ENCODE measurements around the gene ZSCAN20. TPM values are rescaled to one million over a fixed set of nuclear protein-coding genes. Genes with fewer than 3 reads are reported as not detected.

Gene ZSCAN20
- total RNA-seq, 1 experiment from 2014 or later: 5.8 TPM

DNA sequence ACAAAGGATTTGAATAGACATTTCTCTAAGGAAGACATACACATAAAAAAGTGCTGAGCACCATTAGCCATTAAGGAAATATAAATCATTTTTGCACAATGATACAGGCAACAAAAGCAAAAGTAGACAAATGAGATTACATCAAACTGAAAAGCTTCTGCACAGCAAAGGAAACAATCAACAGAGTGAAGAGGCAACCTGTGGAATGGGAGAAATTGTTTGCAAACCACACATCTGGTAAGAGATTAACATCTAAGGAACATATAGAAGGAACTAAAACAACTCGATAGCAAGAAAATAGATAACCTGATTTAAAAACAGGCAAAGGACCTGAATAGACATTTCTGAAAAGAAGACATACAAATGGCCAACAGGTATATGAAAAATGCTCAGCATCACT, 57.5 kb downstream of the ZSCAN20 start:
- DNase-seq (ENCODE audit: low read depth): no peak

DNA sequence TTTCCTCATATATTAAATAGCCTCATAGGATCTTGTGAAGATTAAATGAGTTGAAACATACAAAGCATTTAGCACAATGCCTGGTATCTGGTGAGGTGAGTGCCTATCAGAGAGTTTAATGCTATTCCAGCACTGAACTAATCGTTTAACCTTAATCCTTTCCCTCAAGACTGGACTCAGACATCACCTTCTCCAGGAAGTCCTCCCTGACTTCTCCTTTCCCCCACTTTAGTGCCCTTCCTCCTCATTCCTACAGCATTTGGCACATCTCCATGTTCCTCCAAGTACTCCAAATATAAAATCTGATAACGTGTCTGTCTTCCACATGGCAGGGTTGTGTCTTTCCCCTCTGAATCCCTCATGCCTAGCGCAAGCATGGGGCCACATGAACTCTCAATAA, 59.8 kb downstream of the ZSCAN20 start:
- DNase-seq (ENCODE audit: low read depth): no peak

DNA sequence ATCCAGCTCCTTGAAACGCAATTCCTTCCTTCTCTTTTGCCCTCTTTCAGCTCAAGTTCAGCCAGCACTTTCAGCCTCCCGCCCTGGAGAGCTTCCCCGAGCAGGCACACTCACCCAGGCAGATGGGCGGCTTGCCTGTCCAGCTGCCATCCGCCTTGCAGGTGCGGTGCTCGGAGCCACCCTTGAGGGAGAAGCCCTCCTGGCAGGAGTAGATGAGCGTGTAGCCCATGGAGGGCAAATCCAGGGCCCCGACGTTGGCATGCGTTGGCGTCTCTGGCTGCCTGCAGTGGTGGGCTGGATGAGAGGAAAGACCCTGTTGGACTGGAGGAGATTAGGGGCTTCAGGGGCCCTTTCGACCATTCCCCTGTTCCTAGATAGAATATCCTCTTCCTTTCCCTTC, 60.5 kb downstream of the ZSCAN20 start:
- DNase-seq (ENCODE audit: low read depth): no peak

DNA sequence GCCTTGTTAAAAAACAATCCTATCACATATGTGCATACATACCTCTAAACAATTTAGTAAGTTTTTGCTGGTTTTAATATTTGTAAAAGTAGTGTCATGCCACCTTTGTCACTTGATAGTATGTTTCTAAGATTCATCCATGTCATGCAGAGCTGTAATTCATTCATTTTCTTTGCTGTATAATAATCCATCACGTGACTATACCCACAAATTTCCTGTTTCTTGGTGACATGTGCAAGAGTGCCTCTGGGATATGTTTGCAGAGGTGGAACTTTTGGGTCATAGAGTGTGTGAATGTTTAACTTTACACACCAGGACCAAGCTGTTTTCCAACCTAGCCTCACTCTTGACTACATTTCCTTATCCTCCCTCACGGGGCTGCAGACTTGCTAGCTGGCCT, 62.9 kb downstream of the ZSCAN20 start:
- no peak for DNase-seq (ENCODE audit: low read depth)

DNA sequence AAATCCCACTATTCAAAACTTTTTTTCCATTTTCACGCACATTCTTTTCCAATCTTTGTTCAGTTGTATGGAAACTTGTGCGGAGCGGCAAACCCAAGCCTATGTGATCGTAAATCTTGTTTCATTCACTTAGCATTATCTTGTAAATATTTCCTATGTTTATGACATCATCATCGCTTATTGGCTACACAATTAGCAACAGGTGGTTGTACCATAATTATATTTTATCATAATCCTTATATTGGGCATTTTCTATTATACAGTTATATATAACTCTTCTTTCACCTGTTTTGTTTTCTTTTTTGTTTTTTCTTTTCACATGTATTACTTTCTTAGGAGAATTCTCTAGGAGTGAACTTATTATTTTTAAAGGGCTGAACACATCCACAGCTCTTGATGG, 65.4 kb downstream of the ZSCAN20 start:
- no peak for DNase-seq (ENCODE audit: low read depth)

DNA sequence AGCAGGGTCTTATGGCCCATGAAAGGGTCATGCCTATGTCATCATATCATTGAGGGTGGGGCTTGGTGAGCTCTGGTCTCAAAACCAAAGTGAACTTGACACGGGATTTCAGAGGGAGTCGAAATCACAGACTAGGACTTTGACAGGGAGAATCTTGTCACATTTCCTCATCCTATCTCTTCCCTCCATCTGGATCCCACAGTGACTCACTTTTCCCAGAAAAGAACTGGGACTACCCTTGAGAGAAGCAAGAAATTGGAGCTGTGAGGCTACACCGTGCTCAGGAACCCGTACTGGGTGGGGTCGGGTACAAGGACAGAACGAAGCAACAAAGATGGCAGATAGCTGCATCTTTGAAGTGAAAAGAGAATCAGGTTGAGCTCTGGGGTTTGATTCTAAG, 69.5 kb downstream of the ZSCAN20 start:
- DNase-seq (ENCODE audit: low read depth): no peak

Other genes with a start within 250 kb of the ZSCAN20 start
- gene ZNF362, start 216.2 kb upstream of the ZSCAN20 start, total RNA-seq (2014; rRNA removed; shearing (Covaris generic)): 2.9 and 8.6 TPM in 2 replicates
- not detected in 2 replicates for gene A3GALT2, start 151.5 kb upstream of the ZSCAN20 start, total RNA-seq (2014; rRNA removed; shearing (Covaris generic))
- gene PHC2, start 41.5 kb upstream of the ZSCAN20 start, total RNA-seq (2014; rRNA removed; shearing (Covaris generic)): 201 and 240 TPM in 2 replicates

Measured in HT1080 (cell line).